Naive thymus-derived CD4-positive, alpha-beta T cell (primary cell): ENCODE measurements around the gene MED25. TPM values are rescaled to one million over a fixed set of nuclear protein-coding genes. Genes with fewer than 3 reads are reported as not detected.

Experiments
- ATAC-seq: fragments of 150-1000 bp; cut with Tn5 transposase; 2 replicates; pipeline ENCODE4 v1.10.0; 2021; ENCODE audit warnings: mild to moderate bottlenecking, moderate library complexity
- CTCF ChIA-PET: fragments of 350-600 bp; sonication (Branson Sonifier 250); formaldehyde crosslinking; loops from one replicate; lab custom pipeline; 2021; ENCODE audit warnings: antibody characterized with exemption; lab: Charles Lee
- POLR2A ChIA-PET: fragments of 350-600 bp; sonication (Branson Sonifier 250); formaldehyde crosslinking; loops from one replicate; lab custom pipeline; 2021; ENCODE audit warnings: antibody characterized with exemption, inconsistent platforms; lab: Charles Lee
- DNase-seq, 9 donors: peaks; one replicate each; pipeline versions ENCODE4 v3.0.0 to v3.0.0-alpha.2; 2020 to 2022; ENCODE audit warnings: mixed read lengths in 1 of 9
- H3K27ac ChIP-seq: one replicate; pipeline ENCODE4 v1.7.0; 2013; ENCODE audit warnings: mild to moderate bottlenecking, low read depth, low read length, moderate library complexity
- H3K27me3 ChIP-seq, 2 donors: one replicate each; pipeline ENCODE4 v1.7.0; 2013; ENCODE audit warnings: low read length in 2 of 2, mild to moderate bottlenecking in 2 of 2, moderate library complexity in 2 of 2; ENCODE audit not compliant: control insufficient read depth in 2 of 2, insufficient read depth in 2 of 2
- H3K36me3 ChIP-seq, 3 experiments: 1 replicate in 2 of 3; 2 replicates in 1 of 3; pipeline ENCODE4 v1.7.0; 2013; ENCODE audit warnings: low read length in 3 of 3, mild to moderate bottlenecking in 3 of 3, moderate library complexity in 1 of 3; ENCODE audit not compliant: insufficient read depth in 3 of 3, control insufficient read depth in 2 of 3
- H3K4me1 ChIP-seq, 2 donors: one replicate each; pipeline ENCODE4 v1.7.0; 2013; ENCODE audit warnings: low read length in 2 of 2, mild to moderate bottlenecking in 2 of 2, moderate library complexity in 1 of 2; ENCODE audit not compliant: control insufficient read depth in 2 of 2, insufficient read depth in 2 of 2
- H3K4me3 ChIP-seq: 2 replicates; pipeline ENCODE4 v1.7.0; 2013; ENCODE audit warnings: mild to moderate bottlenecking, low read length
- H3K9me3 ChIP-seq, 3 experiments: 1 replicate in 2 of 3; 2 replicates in 1 of 3; pipeline ENCODE4 v1.7.0; 2013; ENCODE audit warnings: low read length in 3 of 3; ENCODE audit not compliant: control insufficient read depth in 2 of 3
- H3K27ac Mint-ChIP-seq, 9 donors: one replicate each; pipeline ENCODE4 v1.8.0; 2020 to 2022; ENCODE audit warnings: mixed read lengths in 9 of 9, mild to moderate bottlenecking in 8 of 9, moderate library complexity in 5 of 9, inconsistent platforms in 2 of 9
- H3K27me3 Mint-ChIP-seq, 5 donors: one replicate each; pipeline ENCODE4 v1.8.0; 2021 to 2022; ENCODE audit warnings: mixed read lengths in 5 of 5, mild to moderate bottlenecking in 1 of 5
- H3K36me3 Mint-ChIP-seq, 5 donors: one replicate each; pipeline ENCODE4 v1.8.0; 2020 to 2022; ENCODE audit warnings: mixed read lengths in 5 of 5, mild to moderate bottlenecking in 3 of 5, inconsistent platforms in 1 of 5
- H3K4me1 Mint-ChIP-seq, 7 donors: one replicate each; pipeline ENCODE4 v1.8.0; 2020 to 2022; ENCODE audit warnings: mixed read lengths in 7 of 7, mild to moderate bottlenecking in 3 of 7, inconsistent platforms in 1 of 7
- H3K4me3 Mint-ChIP-seq, 10 donors: one replicate each; pipeline ENCODE4 v1.8.0; 2020 to 2022; ENCODE audit warnings: mild to moderate bottlenecking in 10 of 10, mixed read lengths in 10 of 10, moderate library complexity in 6 of 10, inconsistent platforms in 2 of 10
- H3K9me3 Mint-ChIP-seq, 11 donors: one replicate each; pipeline ENCODE4 v1.8.0; 2020 to 2022; ENCODE audit warnings: mixed read lengths in 11 of 11, mild to moderate bottlenecking in 4 of 11, inconsistent platforms in 1 of 11, moderate library complexity in 1 of 11
- intact Hi-C, 2 donors: fragments of 100-400 bp; cut with micrococcal nuclease; formaldehyde crosslinking; loops; one replicate each; pipeline ENCODE4 v1.15.1; 2023
- polyA plus RNA-seq, 2 donors: library from polyadenylated mRNA; unstranded; fragments of 300-500 nt; fragmentation: Illumina TruSeq; gene quantifications; one replicate each; pipeline ENCODE4 v1.2.3, GENCODE V29; 2021
- total RNA-seq, 6 experiments: library from RNA in 5 of 6; stranded (reverse) in 5 of 6; gene quantifications; 1 replicate in 5 of 6; 2 replicates in 1 of 6; pipeline ENCODE4 v1.2.3 and lab custom pipeline; 2021 to 2026

MED25 gene
- total and polyA plus RNA-seq, 7 experiments from 2014 or later: 10.8 to 75.2 (median 39.9) TPM

DNA sequence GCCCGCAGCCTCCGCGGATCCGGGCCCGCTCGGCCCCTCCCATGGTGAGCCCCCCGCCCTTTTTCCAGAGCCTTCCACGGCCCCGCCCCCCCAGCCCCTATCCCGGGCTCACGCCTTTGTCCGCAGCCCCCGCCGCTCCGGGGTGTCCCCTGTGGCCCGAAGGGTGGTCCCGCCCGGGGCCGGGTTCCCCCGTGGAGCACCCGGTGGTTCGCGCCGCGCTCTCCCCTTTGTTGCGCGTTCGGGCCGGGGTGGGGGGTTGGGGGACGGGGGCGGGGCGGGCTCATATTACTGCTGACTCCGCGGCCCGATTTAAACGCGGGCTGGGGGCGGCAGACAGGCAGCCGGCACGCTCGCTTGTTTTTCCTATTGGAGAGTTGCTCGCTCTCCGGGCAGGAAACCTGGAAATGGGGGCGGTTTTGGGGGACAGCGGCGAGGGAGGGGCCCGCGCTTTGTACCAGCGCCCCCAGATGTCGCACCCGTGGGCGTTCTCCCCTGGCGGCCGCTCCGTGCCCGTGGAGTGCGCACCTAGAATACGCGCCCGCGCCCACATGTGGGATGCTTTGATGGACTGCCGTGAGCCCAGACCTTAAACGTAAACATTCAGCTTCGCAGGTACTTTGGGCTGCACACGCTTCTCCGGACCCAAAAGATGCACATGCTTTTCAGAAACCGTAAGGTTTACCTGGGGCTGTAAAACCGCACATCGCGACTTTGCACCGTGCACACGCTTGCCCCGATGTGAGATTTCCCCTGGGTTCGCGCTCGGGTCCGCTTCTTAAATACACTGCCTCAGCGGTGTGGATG lies 33.6 kb downstream of the MED25 start:
- peak in 5 of 9 donors; percentile 33 to 40 (median 38) for DNase-seq
- H3K4me3 ChIP-seq: peak overlapping the region; percentile 46
- intact Hi-C loops: loop anchor here (1.0 to 2.0 kb wide), 4 partner anchors 16 to 271 kb away; partner anchors contain the start of genes NOSIP (in 2 of the 2), PRRG2 (in 2 of the 2), ATF5 (in 1 of the 2) and NUP62 (in 1 of the 2)
- ATAC-seq: peak; percentile 12
- H3K9me3 Mint-ChIP-seq: peaks cover 0 to 10% (median 3%) of the 10 kb centered on the region in 11 donors
- H3K27me3 ChIP-seq: no peaks in the 10 kb centered on the region
- ChIA-PET CTCF (no interaction called here), POLR2A (interaction anchor here (0.7 to 4.5 kb wide), 17 partner anchors 9 to 1522 kb away, joined by 3 to 39 read pairs (median 4); partner anchors contain the start of genes AKT1S1, BCL2L12, FUZ and IRF3)
- H3K27me3 Mint-ChIP-seq: peaks cover 0 to 11% (median 0%) of the 10 kb centered on the region in 5 donors
- H3K9me3 ChIP-seq: no peaks in the 10 kb centered on the region
- H3K36me3 ChIP-seq: peaks cover 0 to 29% (median 0%) of the 10 kb centered on the region in 3 experiments
- H3K27ac ChIP-seq: peak overlapping the region; percentile 99
- H3K4me1 ChIP-seq: peaks cover 7 to 25% of the 10 kb centered on the region in 2 donors
- H3K27ac Mint-ChIP-seq: peak overlapping the region; percentile 65 to 93 (median 87)
- H3K4me3 Mint-ChIP-seq: peak overlapping the region; percentile 74 to 93 (median 88)
- peaks cover 0 to 10% (median 4%) of the 10 kb centered on the region in 5 donors for H3K36me3 Mint-ChIP-seq
- H3K4me1 Mint-ChIP-seq: peaks cover 22 to 37% (median 33%) of the 10 kb centered on the region in 7 donors

DNA sequence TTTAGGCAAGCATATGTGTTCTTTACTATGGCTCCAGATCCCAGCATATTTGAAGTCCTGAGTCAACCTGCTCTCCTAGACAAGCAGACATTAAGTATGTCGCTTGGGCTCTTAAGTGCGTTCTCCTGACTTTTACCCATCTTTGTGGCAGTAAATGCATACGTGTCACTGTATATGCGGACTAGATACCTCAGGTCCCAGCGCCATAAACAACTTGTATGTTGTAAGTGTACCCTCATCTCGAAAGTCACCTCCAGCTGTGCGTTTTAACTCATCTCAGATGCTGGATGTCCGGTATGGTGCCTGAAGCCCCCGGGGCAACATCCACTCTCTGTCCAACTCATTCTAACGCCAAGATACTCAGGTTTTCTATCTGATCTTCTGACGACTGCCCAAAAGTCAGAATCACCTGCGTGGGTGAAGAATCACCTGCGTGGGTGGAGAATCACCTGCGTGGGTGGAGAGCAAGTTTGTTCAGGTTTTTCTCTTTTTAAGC lies 34.6 kb downstream of the MED25 start:
- POLR2A ChIA-PET: interaction anchor here (0.7 to 4.5 kb wide), 6 partner anchors 11 to 41 kb away, joined by 3 to 39 read pairs (median 6); partner anchors contain the start of genes FUZ and PNKP
- H3K4me1 Mint-ChIP-seq: peaks cover 22 to 36% (median 33%) of the 10 kb centered on the region in 7 donors
- Histone ChIP-seq H3K27me3 (no peaks in the 10 kb centered on the region), H3K4me3 (peak overlapping the region; percentile 46), H3K9me3 (no peaks in the 10 kb centered on the region), H3K36me3 (peaks cover 0 to 39% (median 3%) of the 10 kb centered on the region in 3 experiments), H3K4me1 (peaks cover 7 to 25% of the 10 kb centered on the region in 2 donors), H3K27ac (peak overlapping the region; percentile 59)
- ATAC-seq: no peak
- CTCF ChIA-PET: no interaction called here
- H3K27me3 Mint-ChIP-seq: peaks cover 0 to 9% (median 0%) of the 10 kb centered on the region in 5 donors
- peak overlapping the region; percentile 43 to 93 (median 85) for H3K27ac Mint-ChIP-seq
- H3K4me3 Mint-ChIP-seq: peak overlapping the region; percentile 74 to 93 (median 88)
- peaks cover 0 to 10% (median 2%) of the 10 kb centered on the region in 11 donors for H3K9me3 Mint-ChIP-seq
- H3K36me3 Mint-ChIP-seq: peaks cover 0 to 10% (median 4%) of the 10 kb centered on the region in 5 donors
- DNase-seq: no peak
- intact Hi-C loops: no loop called here

DNA sequence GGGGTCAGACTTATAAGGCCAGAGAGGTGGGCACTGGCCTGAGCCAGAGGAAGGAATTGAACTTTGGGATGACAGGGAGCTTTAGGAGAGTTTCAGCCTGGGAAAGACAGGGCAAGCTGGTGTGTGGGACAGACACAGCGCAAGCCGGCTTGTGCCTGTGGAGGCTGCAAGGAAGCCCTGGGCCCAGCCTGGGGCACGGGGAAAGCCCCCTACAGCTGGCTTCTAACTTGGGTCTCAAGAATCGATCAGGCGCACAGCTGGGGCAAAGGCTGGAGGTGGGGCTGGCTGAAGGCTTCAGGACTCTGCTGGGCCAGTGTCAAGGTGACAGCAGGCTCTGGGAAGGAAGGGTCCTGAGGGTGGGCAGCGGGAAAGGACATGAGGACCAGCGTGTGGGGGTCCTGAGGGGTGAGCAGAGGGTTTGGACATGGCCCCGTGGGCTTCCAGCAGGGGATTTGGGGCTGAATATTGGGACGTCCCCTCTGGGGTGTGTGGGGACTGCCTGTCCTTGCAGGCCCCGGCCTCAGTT lies 35.8 kb downstream of the MED25 start:
- Mint-ChIP-seq H3K4me1 (peaks cover 21 to 32% (median 24%) of the 10 kb centered on the region in 7 donors), H3K27me3 (peaks cover 0 to 9% (median 0%) of the 10 kb centered on the region in 5 donors), H3K36me3 (peaks cover 0 to 8% (median 3%) of the 10 kb centered on the region in 5 donors), H3K4me3 (peak overlapping the region in 6 of 10 donors; percentile 27 to 93 (median 38)), H3K27ac (peak overlapping the region in 4 of 9 donors; percentile 16 to 93 (median 90)), H3K9me3 (peaks cover 0 to 9% (median 2%) of the 10 kb centered on the region in 11 donors)
- Histone ChIP-seq H3K36me3 (peaks cover 0 to 52% (median 3%) of the 10 kb centered on the region in 3 experiments), H3K9me3 (no peaks in the 10 kb centered on the region), H3K27me3 (no peaks in the 10 kb centered on the region), H3K4me1 (peaks cover 7 to 17% of the 10 kb centered on the region in 2 donors), H3K27ac (no peak overlapping the region), H3K4me3 (no peak overlapping the region)
- no peak for ATAC-seq
- POLR2A ChIA-PET: interaction anchor here (1.0 to 2.3 kb wide), 4 partner anchors 10 to 23 kb away, joined by 3 to 15 read pairs (median 6); partner anchors contain the start of genes AKT1S1 and TBC1D17
- DNase-seq: no peak
- intact Hi-C loops: no loop called here
- CTCF ChIA-PET: interaction anchor here (0.6 to 0.8 kb wide), 2 partner anchors 10 kb away, joined by 3 read pairs; no protein-coding TSS in a partner anchor

DNA sequence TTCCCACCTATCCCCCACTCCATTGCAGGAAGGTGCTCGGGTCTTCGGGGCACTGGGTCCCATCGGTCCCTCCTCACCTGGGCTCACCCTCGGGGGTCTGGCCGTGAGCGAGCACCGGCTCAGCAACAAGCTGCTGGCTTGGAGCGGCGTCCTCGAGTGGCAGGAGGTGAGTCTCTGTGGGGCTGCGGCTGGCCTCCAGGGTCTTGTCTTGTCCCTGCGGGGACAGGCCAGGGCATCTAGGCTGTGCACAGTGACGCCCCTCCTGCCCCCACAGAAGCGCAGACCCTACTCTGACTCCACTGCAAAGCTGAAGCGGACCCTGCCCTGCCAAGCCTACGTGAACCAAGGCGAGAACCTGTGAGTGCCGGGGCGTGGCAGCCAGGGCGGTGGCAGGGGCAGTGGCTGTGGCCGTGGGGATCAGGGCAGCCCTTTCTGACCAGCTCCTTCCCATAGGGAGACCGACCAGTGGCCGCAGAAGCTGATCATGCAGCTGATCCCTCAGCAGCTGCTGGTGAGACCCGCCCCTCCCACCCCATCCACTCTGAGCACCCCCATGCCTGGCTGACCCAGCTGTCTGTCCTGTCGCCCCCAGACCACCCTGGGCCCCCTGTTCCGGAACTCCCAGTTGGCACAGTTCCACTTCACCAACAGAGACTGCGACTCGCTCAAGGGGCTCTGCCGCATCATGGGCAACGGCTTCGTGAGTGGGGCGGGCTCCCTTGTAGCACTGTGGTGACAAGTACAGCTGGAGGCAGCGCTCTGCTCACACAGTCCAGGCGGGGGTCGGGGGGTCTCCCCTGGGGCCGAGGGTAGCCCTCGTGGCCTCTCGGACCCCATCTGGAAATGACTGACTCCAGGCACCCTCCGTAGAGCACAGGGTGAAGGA lies 36.5 kb downstream of the MED25 start:
- H3K4me1 ChIP-seq: peaks cover 7 to 17% of the 10 kb centered on the region in 2 donors
- Mint-ChIP-seq H3K27ac (no peak overlapping the region), H3K36me3 (peaks cover 0 to 7% (median 0%) of the 10 kb centered on the region in 5 donors), H3K4me1 (peaks cover 20 to 28% (median 22%) of the 10 kb centered on the region in 7 donors), H3K4me3 (no peak overlapping the region), H3K9me3 (peaks cover 0 to 6% (median 0%) of the 10 kb centered on the region in 11 donors), H3K27me3 (peaks cover 0 to 9% (median 0%) of the 10 kb centered on the region in 5 donors)
- H3K9me3 ChIP-seq: no peaks in the 10 kb centered on the region
- peaks cover 0 to 55% (median 3%) of the 10 kb centered on the region in 3 experiments for H3K36me3 ChIP-seq
- intact Hi-C loops: no loop called here
- DNase-seq (no peak), ATAC-seq (no peak)
- H3K4me3 ChIP-seq: no peak overlapping the region
- H3K27me3 ChIP-seq: no peaks in the 10 kb centered on the region
- POLR2A ChIA-PET: interaction anchor here (1.0 to 2.3 kb wide), 5 partner anchors 11 to 22 kb away, joined by 3 to 15 read pairs (median 5); partner anchors contain the start of genes AKT1S1 and TBC1D17
- CTCF ChIA-PET: interaction anchor here (0.8 kb wide), 1 partner anchor 10 kb away, joined by 3 read pairs; no protein-coding TSS in a partner anchor
- H3K27ac ChIP-seq: no peak overlapping the region

DNA sequence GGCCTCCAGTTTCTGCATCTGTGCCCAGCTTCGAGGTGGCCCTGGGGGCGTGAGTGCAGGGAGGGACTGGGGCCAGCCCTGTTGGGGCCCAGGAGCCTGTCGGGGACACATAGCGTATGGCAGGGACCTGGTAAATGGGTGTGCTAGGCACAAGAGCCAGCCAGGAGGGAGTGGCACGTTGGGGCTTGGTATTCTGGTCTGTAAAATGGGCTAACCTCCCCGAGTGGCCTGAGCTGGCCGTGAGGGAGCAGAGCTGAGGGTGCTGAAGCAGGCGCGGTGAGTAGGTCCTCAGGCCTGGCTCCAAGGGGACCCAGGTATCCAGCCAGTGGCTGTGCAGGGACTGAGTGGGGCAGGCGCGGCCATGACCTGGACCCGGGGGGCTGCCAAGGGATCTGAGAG lies 37.2 kb downstream of the MED25 start:
- Histone ChIP-seq H3K9me3 (no peaks in the 10 kb centered on the region), H3K4me1 (peaks cover 7 to 12% of the 10 kb centered on the region in 2 donors), H3K36me3 (peaks cover 0 to 62% (median 3%) of the 10 kb centered on the region in 3 experiments), H3K27ac (no peak overlapping the region), H3K27me3 (no peaks in the 10 kb centered on the region), H3K4me3 (no peak overlapping the region)
- Mint-ChIP-seq H3K4me3 (peak overlapping the region in 1 of 10 donors; percentile 41), H3K36me3 (peaks cover 0 to 7% (median 0%) of the 10 kb centered on the region in 5 donors), H3K9me3 (peaks cover 0 to 1% (median 0%) of the 10 kb centered on the region in 11 donors), H3K4me1 (peaks cover 14 to 21% (median 16%) of the 10 kb centered on the region in 7 donors), H3K27ac (no peak overlapping the region), H3K27me3 (peaks cover 0 to 9% (median 0%) of the 10 kb centered on the region in 5 donors)
- ATAC-seq (no peak), DNase-seq (no peak)
- intact Hi-C loops: no loop called here
- POLR2A ChIA-PET: interaction anchor here (1.1 kb wide), 1 partner anchor 20 kb away, joined by 4 read pairs; no protein-coding TSS in a partner anchor
- CTCF ChIA-PET: no interaction called here
